ENCODE results near the gene AKAP6.

DNA sequence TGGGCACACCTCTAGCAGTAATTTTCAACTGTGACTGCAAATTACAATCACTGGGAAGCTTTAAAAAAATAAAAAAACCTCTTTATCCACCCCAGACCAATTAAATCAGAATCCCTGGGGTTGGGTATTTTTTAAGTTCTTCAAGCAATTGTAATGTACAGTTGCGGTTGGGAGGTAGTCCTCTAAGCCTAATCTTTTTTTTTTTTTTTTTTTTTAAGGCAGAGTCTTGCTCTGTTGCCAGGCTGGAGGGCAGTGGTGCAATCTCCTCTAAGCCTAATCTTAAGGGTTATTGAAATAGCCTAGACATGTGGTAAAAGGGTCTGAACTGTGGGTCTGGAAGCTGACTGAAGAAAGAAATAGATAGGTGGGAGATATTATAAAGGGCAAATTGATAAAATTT, 230.5 kb downstream of the AKAP6 start:
- TF ChIP-seq POLR2A (IDR thresholded peaks at IDR 0.05; ENCODE audit: low read depth, low read length), result no peak
- no peak for TF ChIP-seq POLR2AphosphoS5 (IDR thresholded peaks at IDR 0.05; ENCODE audit: low read depth, low read length)
- no peak for TF ChIP-seq TAF1 (IDR thresholded peaks at IDR 0.05; ENCODE audit: low read depth, low read length)
- TF ChIP-seq SPI1 (IDR thresholded peaks at IDR 0.05; ENCODE audit: low read depth, low read length), result no peak

Measured in GM12891 (cell line).